ENCODE results near the gene LRP5. TPM values are rescaled to one million over a fixed set of nuclear protein-coding genes. Genes with fewer than 3 reads are reported as not detected.

Gene LRP5
- total RNA-seq, 1 experiment from 2014 or later, result 17.2 TPM

DNA sequence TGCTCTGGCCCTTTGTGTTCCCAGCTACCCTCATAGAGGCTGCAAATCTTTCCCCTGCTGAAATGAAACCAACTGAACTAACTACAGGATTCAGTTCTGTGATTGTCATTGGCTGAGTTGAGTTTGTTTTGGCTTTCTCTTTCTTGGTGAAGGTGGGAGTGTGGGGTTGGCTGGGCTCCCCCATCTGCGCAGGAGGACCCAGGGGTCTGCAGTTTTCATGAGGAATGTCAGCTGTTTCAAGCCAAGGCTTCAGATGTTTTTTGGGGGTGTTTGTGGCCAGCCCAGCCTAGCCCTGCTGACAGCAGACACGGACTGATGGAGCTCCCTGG is 34.0 kb downstream of the LRP5 start:
- DNase-seq (ENCODE audit: low read depth), result no peak

DNA sequence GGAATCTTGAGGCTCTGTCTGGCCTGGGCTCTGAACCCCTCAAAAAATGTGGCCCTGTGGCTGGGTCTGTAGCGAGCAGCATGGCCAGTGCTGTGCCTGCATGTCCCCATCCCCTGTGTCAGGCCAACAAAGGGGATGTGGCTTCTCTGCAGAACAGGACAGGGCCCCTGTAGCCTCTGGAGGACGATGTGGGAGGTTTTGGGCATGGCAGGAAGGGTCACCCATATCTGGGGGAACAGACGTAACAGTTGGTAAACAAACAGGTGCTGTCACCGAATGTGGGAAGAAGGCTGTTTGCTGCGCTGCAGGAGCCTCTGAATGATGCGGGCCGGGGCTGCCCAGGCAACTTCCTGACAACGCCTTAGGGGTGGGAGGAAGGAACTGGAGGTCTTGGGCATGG is 35.0 kb downstream of the LRP5 start:
- no peak for DNase-seq (ENCODE audit: low read depth)

DNA sequence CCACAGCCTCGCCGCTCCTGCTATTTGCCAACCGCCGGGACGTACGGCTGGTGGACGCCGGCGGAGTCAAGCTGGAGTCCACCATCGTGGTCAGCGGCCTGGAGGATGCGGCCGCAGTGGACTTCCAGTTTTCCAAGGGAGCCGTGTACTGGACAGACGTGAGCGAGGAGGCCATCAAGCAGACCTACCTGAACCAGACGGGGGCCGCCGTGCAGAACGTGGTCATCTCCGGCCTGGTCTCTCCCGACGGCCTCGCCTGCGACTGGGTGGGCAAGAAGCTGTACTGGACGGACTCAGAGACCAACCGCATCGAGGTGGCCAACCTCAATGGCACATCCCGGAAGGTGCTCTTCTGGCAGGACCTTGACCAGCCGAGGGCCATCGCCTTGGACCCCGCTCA is 35.5 kb downstream of the LRP5 start:
- DNase-seq (ENCODE audit: low read depth), result no peak

DNA sequence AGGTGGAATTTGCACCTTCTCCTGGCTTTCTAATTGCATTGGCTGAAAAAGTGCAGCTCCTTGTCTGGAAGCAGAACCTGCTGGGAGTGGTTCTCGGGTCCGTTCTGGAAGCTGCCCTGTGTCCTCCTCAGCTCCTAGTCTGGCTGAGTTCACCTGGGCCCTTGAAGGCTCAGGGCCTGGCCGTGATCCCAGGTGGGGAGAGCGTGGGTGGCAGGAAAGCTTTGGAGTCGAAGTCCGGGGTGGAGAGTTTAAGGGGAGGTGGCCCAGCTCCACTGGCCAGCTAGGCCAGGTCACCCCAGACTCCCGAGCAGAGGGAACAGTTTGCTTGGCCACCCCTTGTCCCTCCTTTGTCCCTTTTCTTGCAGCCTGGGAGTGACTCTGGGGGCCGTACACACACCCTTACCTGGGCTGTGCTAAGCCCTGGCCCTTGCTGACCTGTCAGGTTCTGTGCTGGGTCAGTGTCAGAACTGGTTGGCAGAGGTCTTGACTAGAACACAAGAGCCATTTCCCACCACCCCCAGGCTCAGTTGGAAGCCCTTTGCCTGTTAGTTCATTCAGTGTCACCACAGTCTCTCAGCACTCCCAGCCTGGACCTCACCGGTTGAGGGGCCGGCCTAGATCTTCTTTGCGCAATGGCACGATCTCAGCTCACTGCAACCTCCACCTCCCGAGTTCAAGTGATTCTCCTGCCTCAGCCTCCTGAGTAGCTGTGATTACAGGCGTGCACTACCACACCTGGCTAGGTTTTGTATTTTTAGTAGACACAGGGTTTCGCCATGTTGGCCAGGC is 37.3 kb downstream of the LRP5 start:
- no peak for DNase-seq (ENCODE audit: low read depth)

DNA sequence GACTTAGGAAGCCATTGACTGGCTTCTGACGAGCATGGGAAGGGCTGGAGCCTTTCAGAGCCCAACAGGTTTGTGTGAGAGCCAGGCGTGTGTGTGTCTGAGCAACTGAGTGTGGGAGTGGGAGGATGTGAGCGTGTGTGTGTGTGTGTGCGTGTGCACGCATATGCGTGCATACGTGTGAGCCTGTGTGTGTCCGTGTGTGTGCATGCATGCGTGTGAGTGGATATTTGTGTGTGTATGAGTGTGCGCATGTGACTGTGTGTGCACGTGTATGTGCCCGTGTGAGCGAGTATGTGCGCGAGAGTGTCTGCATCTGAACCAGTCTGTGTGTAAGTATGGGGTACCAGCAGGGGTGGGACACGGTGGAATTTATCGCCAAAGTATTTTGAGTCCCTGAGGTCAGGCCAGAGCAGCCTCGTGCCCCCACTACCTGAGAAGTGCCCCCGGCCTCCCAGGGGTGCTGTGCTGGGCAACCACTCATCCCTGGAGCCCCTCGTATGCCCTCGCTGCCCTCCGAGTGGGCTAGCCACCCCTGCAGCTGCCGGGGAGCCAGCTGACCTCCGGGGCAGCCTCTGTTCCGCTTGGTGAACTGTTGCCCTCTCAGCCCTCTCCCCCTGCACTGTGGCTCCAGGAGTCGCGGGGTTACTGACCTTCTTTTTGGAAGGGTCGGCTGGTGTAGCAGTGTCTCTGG is 38.5 kb downstream of the LRP5 start:
- no peak for DNase-seq (ENCODE audit: low read depth)

DNA sequence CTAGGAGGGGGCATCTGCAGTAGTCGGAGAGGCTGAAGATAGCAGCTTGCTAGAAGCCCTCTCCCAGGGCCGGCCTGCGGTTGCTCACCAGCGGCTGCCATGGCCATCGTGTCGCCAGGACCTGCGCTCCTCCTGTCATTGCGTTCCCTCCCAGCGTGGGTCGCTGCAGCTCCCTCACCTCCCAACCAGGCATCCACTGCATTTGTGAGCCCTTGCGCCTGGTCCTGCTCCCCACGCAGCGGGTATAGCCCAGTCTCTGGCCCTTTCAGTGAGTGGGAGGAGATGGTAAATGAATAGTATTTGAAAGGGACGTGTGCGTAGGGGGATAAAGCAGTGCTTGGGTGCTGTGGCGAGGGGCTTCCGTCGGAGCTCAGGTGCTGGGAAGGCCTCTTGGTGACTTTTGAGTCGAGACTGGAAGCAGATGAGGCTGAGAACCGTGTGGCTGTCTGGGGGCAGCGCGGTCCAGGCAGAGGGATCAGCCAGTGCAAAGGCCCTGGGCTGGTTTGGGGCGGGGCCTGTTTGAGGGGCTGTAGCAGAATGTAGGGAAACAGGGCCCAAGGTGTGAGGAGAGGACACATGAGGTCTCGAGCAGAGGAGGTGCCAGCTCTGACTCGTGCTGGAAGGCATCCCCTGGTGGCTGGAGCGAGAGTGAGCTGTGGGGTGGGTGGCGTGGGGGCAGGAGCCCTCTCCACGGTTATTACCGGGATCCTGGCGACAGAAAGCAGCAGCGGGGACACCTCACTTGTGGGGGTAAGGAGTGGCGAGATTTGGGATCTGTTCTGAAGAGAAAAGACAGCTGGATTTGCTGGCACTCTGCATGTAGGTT is 39.3 kb downstream of the LRP5 start:
- DNase-seq (ENCODE audit: low read depth), result no peak

DNA sequence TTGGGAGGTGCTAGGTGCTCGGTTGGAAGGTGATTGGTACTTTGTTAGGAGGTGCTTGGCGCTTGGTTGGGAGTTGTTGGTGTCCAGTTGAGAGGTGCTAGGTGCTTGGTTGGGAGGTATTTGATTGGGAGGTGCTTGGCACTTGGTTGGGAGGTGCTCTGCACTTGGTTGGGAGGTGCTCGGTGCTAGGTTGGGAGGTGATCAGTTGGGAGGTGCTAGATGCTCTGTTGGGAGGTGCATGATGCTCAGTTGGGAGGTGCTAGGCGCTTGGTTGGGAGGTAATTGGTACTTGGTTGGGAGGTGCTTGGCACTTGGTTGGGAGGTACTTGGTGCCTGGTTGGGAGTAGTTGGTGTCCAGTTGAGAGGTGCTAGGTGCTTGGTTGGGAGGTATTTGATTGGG is 40.2 kb downstream of the LRP5 start:
- no peak for DNase-seq (ENCODE audit: low read depth)

DNA sequence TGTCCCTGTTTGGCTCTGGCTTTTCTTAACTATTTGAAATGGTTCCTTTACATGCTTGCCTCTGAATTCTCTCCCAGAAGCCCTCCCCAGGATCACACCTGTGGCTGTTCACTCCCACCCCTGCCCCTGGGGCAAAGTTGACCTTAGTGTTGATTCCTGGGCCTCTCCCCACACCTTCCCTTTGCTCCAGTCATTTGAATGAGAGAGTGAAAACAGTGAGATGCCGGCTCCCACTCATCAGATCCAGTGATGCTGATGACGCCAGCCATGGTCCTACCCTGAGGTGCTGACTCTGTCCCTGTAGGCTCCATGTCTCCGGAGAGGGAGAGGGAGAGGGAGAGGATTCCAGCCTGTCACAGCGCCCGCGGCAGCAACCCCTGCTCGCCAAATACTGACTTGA is 40.7 kb downstream of the LRP5 start:
- no peak for DNase-seq (ENCODE audit: low read depth)

DNA sequence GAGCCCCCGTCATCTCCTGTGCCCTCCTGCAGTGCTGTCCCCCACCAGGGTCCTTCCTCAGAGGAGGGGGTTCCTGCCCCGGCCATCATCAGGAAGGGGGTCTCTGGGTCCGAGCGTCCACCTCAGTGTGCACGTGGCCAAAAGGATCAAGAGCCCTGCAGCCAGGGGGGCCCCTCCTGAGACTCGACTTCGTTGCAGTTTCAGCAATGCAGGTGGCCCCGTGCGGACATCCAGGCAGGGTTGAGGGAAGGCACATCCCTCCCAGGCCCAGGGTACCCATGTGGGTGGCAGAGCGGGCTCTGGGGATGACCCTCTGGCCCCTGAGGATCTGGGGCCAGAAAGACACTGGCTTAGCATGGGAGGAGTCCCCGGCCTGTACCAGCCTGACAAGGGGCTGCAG is 41.3 kb downstream of the LRP5 start:
- no peak for DNase-seq (ENCODE audit: low read depth)

DNA sequence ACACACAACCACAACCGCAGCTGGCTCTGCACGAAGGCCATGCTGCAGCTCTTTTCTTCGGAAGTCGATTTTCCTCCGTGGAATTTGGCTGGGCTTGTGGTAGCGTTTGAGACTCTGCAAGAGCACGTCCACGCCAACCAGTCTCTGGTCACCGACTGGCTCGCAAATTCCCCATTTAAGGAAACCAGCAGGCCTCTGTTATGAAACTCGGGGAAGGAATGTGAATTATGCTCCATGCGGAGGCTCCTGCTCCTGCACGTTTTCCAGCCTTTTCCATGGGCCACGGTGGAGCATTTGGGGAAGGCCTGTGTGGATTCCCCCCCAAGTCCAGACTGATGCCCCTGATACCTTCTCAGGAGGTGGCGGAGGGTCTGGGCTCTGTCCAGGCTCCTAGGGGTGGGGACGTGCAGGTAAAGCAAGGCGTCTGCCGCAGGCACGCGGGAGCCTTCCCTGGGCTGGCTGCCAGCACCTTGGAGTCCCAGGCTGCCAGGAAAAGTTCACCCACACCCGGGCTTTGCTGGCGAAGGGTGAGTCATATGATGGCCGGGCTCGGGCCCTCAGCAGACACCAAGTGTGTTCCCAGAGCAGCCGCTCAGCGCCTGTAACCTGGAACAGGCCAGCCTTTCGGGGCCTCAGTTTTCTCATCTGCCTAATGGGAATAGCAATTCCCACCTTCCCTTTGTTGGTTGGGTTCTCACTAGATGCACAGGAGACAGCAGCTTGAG is 41.9 kb downstream of the LRP5 start:
- DNase-seq (ENCODE audit: low read depth), result peak; percentile 94

DNA sequence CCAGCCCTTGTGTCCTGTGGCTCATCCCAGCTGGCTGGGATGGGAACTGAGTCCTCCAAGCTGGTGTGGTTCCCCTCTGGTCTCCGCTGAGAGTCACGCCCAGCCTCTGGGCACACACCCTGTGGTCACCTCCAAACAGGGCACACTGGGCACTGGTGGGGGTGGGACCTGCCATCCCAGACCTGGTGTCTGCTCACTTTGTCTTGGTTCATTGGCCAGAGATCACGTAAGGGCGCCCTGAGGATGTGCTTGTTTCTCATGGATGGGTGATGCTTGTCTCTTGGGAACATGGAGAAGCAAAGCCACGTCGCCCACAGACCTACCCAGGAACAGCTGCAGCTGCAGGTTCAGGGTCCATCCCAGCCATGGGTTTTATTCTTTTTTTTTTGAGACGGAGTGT is 43.1 kb downstream of the LRP5 start:
- DNase-seq (ENCODE audit: low read depth), result no peak

DNA sequence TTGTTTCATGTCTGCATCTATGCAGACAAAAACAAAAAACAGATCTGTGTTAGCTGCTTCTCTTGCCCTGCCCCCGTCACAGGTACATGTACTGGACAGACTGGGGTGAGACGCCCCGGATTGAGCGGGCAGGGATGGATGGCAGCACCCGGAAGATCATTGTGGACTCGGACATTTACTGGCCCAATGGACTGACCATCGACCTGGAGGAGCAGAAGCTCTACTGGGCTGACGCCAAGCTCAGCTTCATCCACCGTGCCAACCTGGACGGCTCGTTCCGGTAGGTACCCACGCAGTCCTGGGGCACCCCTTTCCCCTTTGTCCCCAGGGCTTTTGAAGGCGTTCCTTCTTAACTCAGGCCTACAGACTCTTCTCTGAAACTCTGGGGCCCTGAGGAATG is 45.2 kb downstream of the LRP5 start:
- DNase-seq (ENCODE audit: low read depth), result no peak

DNA sequence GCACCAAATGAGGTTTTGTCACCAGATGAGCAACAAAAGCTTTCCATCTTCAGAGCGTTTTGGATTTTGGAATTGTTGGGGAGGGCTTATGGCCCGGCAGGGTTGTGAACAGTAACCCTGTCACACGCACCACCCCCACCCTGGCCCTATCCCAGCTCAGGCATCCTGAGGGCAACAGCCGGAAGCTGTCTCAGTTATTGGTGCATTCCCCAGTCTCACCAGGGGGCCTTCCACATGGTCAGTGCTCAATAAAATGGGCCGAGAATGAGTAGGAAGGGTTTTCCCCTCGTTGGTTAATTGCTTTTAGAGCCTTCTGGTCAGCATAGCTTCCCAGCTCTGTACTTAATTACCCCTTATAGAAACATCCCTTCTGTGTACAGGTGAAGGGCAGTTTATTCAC is 46.0 kb downstream of the LRP5 start:
- peak; percentile 69 for DNase-seq (ENCODE audit: low read depth)

DNA sequence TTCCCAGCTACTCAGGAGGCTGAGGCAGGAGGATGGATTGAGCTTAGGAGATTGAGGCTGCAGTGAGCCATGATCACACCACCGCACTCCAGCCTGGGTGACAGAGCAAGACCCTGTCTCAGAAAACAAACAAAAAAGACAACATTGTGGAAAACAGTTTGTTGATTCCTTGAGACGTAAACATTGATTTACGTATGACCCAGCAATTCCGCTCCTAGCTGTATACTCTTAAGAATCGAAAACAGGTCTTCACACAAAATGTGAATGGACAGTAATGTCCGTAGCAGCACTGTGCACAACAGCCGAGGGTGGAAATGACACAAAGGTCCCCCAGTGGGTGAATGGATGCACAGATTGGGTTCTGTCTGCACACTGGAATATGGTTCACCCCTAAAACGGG is 49.3 kb downstream of the LRP5 start:
- no peak for DNase-seq (ENCODE audit: low read depth)

DNA sequence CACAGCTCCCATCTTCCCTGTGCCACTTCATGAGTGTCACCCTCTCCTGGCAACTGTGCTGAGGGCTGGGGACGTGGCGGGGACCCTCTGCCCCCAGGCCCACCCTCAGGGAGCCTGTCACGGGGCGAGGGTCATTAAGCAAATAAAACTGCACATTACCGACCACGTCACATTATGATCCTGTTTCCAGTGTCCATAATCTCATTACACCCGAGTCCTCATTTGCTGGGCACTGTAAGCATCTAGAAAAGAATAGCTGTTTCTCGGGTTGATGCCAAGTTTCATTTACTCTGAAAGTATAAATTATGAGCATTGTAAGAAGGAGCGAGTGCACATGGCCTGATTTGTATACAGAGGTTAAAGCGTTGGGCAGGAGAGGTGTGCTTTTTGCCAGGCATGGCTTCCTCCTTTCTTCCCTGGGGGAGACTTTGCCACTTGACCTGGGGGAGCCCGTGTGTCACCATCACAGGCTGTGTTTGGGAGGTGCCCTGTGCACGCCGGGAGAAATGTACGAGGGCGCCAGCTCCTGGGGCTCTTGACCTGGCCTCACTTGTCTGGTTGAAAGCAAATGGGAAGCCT is 50.5 kb downstream of the LRP5 start:
- no peak for DNase-seq (ENCODE audit: low read depth)

DNA sequence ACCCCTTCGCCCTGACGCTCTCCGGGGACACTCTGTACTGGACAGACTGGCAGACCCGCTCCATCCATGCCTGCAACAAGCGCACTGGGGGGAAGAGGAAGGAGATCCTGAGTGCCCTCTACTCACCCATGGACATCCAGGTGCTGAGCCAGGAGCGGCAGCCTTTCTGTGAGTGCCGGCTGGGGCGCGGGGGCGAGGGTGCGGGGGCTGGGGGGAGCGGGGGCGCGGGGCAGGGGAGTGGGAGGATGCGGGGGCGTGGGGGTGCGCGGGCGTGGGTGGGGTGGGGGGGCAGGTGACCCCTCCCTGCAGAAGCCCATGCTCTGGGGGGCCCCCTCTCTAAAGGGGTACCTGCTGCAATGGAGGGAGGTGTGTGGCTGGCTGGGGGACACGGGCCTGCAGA is 51.4 kb downstream of the LRP5 start:
- DNase-seq (ENCODE audit: low read depth), result no peak

DNA sequence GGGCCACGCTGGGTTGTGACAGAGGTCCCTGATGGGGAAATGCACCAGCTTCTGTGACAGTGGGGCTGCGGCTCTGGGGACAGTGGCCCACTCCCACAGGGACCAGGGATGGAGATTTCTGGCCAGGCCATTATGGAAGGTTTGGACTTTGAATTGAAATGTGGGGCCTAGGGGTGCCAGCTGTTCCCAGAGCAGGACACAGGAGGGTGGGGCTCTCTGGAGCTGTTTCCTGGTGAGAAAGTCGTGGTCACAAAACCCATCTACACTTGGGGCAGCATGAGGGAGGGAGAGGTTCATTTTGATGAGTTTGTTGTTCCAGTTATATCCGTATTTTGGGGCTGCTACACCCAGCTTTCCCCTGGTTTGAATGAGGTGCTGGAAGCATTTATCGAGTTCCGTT is 52.2 kb downstream of the LRP5 start:
- DNase-seq (ENCODE audit: low read depth), result no peak

DNA sequence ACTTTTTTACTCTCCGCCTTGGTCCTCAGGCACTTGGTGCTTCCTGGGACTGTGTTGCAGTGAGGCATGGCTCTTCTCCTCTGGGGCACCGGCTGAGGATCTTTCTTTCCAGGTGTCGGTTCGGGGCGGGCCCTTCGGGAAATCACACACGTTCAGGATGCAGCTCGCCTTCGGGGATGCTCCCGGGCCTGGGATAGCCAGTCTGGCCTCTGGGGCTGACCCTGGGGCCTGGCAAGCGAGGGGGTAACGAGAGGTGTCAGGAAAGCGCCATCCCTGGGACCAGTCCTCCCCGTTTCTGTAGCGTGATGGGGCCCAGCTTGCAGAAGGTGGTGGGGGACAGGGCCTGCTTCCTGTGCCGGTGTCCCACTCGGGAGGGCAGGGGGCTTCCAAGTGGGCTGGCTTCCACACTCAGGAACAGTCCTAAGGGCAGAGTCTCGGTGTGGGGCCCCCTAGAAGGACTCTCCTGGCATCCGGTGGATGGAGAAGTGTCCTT is 53.6 kb downstream of the LRP5 start:
- no peak for DNase-seq (ENCODE audit: low read depth)

DNA sequence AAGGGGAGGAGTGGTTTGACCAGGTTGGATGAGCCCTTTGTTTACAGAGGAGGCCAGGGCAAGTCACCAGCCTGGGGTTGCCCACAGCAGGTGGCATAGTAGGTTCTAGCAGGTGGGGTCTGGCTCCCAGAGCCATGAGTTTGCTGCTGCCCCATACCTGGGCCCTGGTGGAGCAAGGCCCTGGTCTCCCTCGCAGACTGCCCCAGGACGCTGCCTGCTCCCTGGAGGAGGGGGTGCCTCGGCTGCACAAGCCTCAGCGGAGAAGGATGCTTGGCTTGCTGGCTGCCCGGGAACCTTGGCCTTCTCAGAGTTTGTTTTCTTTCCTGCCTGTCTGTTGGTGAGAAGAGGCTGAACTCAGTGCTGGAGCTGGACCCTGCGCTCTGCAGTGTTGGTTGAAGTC is 54.9 kb downstream of the LRP5 start:
- DNase-seq (ENCODE audit: low read depth), result no peak

DNA sequence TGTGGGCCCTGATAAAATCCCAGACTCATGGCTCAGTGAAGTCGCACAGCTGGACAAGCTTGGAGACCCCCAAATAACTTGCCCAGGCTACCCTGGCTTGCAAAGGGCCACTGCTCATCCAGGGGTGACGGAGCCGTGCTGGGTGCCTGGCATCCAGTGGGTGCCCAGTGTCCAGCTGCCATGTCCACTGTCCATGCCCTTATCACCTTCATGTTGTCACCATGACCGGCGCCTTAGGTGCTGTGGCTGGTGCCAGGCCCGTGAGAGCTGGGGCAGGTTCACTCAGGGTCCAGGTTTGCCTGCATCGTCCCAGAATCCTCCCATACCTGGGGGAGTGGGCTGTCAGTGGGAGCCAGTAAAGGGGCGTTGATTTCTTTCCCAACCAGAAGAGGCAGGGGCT is 57.4 kb downstream of the LRP5 start:
- DNase-seq (ENCODE audit: low read depth), result no peak

DNA sequence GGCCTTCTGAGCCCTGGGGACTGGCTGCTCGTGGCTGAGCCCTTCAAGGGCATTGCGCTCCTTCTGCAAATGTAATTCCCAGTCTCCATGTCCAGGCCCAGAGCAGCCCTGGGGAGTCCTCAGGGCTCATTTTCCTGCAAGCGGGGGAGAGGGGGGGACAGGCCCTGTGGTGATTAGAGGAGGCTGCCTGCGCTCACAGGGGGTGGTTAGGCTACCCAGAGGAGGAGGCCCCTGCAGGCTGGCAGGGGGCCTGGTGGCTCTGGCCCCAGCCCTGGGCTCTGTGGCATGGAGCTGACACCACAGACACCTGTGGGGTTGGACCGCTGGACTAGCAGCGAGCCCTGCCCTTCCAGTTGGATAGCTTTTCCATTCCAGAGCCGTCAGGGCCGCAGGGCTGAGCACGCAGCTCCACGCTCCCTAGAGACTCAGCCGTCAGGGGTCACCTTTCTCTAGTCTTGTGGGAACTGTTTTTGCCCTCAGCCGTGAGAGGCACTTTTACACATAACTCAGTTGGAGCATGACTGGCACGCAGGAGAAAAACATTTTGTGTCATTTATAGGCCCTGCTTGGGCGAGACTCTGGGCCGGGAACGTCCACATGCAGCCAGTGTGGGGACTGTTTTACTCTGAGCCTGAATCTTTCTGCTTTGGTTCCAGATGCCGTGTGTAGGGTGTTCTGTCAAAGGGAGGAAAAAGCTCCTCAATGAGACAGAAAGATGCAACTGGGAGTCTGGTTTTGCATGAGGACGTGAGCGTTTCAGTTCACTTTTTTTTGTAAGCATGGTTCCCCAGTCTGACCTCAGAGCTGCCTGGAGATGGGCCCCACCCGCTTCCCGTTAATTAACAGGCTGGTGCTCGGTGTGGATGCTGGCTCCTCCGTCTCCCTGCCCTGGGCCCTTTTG is 58.1 kb downstream of the LRP5 start:
- no peak for DNase-seq (ENCODE audit: low read depth)
